ENCODE measurements around the gene BRF1. TPM values are rescaled to one million over a fixed set of nuclear protein-coding genes. Genes with fewer than 3 reads are reported as not detected.

Gene BRF1
- total and polyA plus RNA-seq, 2 donors, result 14.7 to 29.8 TPM

GRCh38 chr14:105324080-105324778, 23.4 kb upstream of the BRF1 start:
- no peaks in the 10 kb centered on the region for H3K27me3 ChIP-seq (ENCODE audit: control insufficient read depth in 2 of 2, insufficient read depth in 1 of 2, low read length in 1 of 2)
- WGBS, result 98% methylated on average over 30 of the region's 30 CpGs
- no peaks in the 10 kb centered on the region for H3K4me1 ChIP-seq (ENCODE audit: control insufficient read depth in 2 of 2, insufficient read depth in 2 of 2, low read length in 2 of 2)
- H3K9me3 ChIP-seq (ENCODE audit: control insufficient read depth in 2 of 2, insufficient read depth in 1 of 2, low read length in 1 of 2), result no peaks in the 10 kb centered on the region
- peaks cover 0 to 3% of the 10 kb centered on the region in 2 donors for H3K36me3 ChIP-seq (ENCODE audit: control insufficient read depth in 2 of 2, insufficient read depth in 2 of 2, low read length in 1 of 2)
- no peak for DNase-seq (ENCODE audit: low read depth in 6 of 9, low spot score in 9 of 9)
- H3K27ac ChIP-seq (ENCODE audit: low read depth in 1 of 2, low read length in 1 of 2), result no peak overlapping the region
- no peak overlapping the region for H3K4me3 ChIP-seq (ENCODE audit: low read length in 2 of 2)

GRCh38 chr14:105323663-105324062, 22.9 kb upstream of the BRF1 start:
- no peaks in the 10 kb centered on the region for H3K4me1 ChIP-seq (ENCODE audit: control insufficient read depth in 2 of 2, insufficient read depth in 2 of 2, low read length in 2 of 2)
- no peak overlapping the region for H3K27ac ChIP-seq (ENCODE audit: low read depth in 1 of 2, low read length in 1 of 2)

GRCh38 chr14:105322791-105323556, 22.2 kb upstream of the BRF1 start:
- H3K4me3 ChIP-seq (ENCODE audit: low read length in 2 of 2), result no peak overlapping the region
- H3K27ac ChIP-seq (ENCODE audit: low read depth in 1 of 2, low read length in 1 of 2), result no peak overlapping the region
- DNase-seq (ENCODE audit: low read depth in 6 of 9, low spot score in 9 of 9), result no peak
- H3K36me3 ChIP-seq (ENCODE audit: control insufficient read depth in 2 of 2, insufficient read depth in 2 of 2, low read length in 1 of 2), result peaks cover 0 to 3% of the 10 kb centered on the region in 2 donors
- no peaks in the 10 kb centered on the region for H3K4me1 ChIP-seq (ENCODE audit: control insufficient read depth in 2 of 2, insufficient read depth in 2 of 2, low read length in 2 of 2)
- H3K9me3 ChIP-seq (ENCODE audit: control insufficient read depth in 2 of 2, insufficient read depth in 1 of 2, low read length in 1 of 2), result no peaks in the 10 kb centered on the region
- no peaks in the 10 kb centered on the region for H3K27me3 ChIP-seq (ENCODE audit: control insufficient read depth in 2 of 2, insufficient read depth in 1 of 2, low read length in 1 of 2)
- 97% methylated on average over 27 of the region's 27 CpGs for WGBS

More at GRCh38 chr14:105323663-105324062, 22.9 kb upstream of the BRF1 start:
- no peaks in the 10 kb centered on the region for H3K27me3 ChIP-seq (ENCODE audit: control insufficient read depth in 2 of 2, insufficient read depth in 1 of 2, low read length in 1 of 2)
- 98% methylated on average over 13 of the region's 13 CpGs for WGBS
- H3K4me3 ChIP-seq (ENCODE audit: low read length in 2 of 2), result no peak overlapping the region
- H3K36me3 ChIP-seq (ENCODE audit: control insufficient read depth in 2 of 2, insufficient read depth in 2 of 2, low read length in 1 of 2), result peaks cover 0 to 3% of the 10 kb centered on the region in 2 donors
- DNase-seq (ENCODE audit: low read depth in 6 of 9, low spot score in 9 of 9), result no peak
- no peaks in the 10 kb centered on the region for H3K9me3 ChIP-seq (ENCODE audit: control insufficient read depth in 2 of 2, insufficient read depth in 1 of 2, low read length in 1 of 2)

- Histone ChIP-seq H3K9me3 (ENCODE audit: control insufficient read depth in 2 of 2, insufficient read depth in 1 of 2, low read length in 1 of 2) (no peaks in the 10 kb centered on the region), H3K4me1 (ENCODE audit: control insufficient read depth in 2 of 2, insufficient read depth in 2 of 2, low read length in 2 of 2) (peaks cover 7 to 31% of the 10 kb centered on the region in 2 donors), H3K4me3 (ENCODE audit: low read length in 2 of 2) (no peak overlapping the region), H3K36me3 (ENCODE audit: control insufficient read depth in 2 of 2, insufficient read depth in 2 of 2, low read length in 1 of 2) (no peaks in the 10 kb centered on the region), H3K27me3 (ENCODE audit: control insufficient read depth in 2 of 2, insufficient read depth in 1 of 2, low read length in 1 of 2) (peaks cover 6 to 20% of the 10 kb centered on the region in 2 donors), H3K27ac (ENCODE audit: low read depth in 1 of 2, low read length in 1 of 2) (no peak overlapping the region)
- no peak for DNase-seq (ENCODE audit: low read depth in 6 of 9, low spot score in 9 of 9)
- 88% methylated on average over 11 of the region's 11 CpGs for WGBS
These were observed 16.7 kb upstream of the BRF1 start for GRCh38 chr14:105317546-105317945.

- Histone ChIP-seq H3K4me3 (ENCODE audit: low read length in 2 of 2) (no peak overlapping the region), H3K27ac (ENCODE audit: low read depth in 1 of 2, low read length in 1 of 2) (no peak overlapping the region), H3K27me3 (ENCODE audit: control insufficient read depth in 2 of 2, insufficient read depth in 1 of 2, low read length in 1 of 2) (peaks cover 6 to 20% of the 10 kb centered on the region in 2 donors), H3K9me3 (ENCODE audit: control insufficient read depth in 2 of 2, insufficient read depth in 1 of 2, low read length in 1 of 2) (no peaks in the 10 kb centered on the region), H3K4me1 (ENCODE audit: control insufficient read depth in 2 of 2, insufficient read depth in 2 of 2, low read length in 2 of 2) (peaks cover 7 to 31% of the 10 kb centered on the region in 2 donors), H3K36me3 (ENCODE audit: control insufficient read depth in 2 of 2, insufficient read depth in 2 of 2, low read length in 1 of 2) (no peaks in the 10 kb centered on the region)
- no peak for DNase-seq (ENCODE audit: low read depth in 6 of 9, low spot score in 9 of 9)
- 81% methylated on average over 18 of the region's 18 CpGs for WGBS
These were observed 16.2 kb upstream of the BRF1 start for GRCh38 chr14:105316968-105317510.

GRCh38 chr14:105316577-105316941, 15.8 kb upstream of the BRF1 start:
- no peak overlapping the region for H3K4me3 ChIP-seq (ENCODE audit: low read length in 2 of 2)
- H3K36me3 ChIP-seq (ENCODE audit: control insufficient read depth in 2 of 2, insufficient read depth in 2 of 2, low read length in 1 of 2), result no peaks in the 10 kb centered on the region
- H3K4me1 ChIP-seq (ENCODE audit: control insufficient read depth in 2 of 2, insufficient read depth in 2 of 2, low read length in 2 of 2), result peaks cover 7 to 31% of the 10 kb centered on the region in 2 donors
- DNase-seq (ENCODE audit: low read depth in 6 of 9, low spot score in 9 of 9), result no peak
- no peak overlapping the region for H3K27ac ChIP-seq (ENCODE audit: low read depth in 1 of 2, low read length in 1 of 2)
- H3K9me3 ChIP-seq (ENCODE audit: control insufficient read depth in 2 of 2, insufficient read depth in 1 of 2, low read length in 1 of 2), result no peaks in the 10 kb centered on the region
- WGBS, result 94% methylated on average over 10 of the region's 10 CpGs
- H3K27me3 ChIP-seq (ENCODE audit: control insufficient read depth in 2 of 2, insufficient read depth in 1 of 2, low read length in 1 of 2), result peaks cover 6 to 20% of the 10 kb centered on the region in 2 donors

- peak overlapping the region in 1 of 2 donors; percentile 67 for H3K27ac ChIP-seq (ENCODE audit: low read depth in 1 of 2, low read length in 1 of 2)
- H3K4me1 ChIP-seq (ENCODE audit: control insufficient read depth in 2 of 2, insufficient read depth in 2 of 2, low read length in 2 of 2), result peaks cover 7 to 31% of the 10 kb centered on the region in 2 donors
- no peak for DNase-seq (ENCODE audit: low read depth in 6 of 9, low spot score in 9 of 9)
- no peaks in the 10 kb centered on the region for H3K9me3 ChIP-seq (ENCODE audit: control insufficient read depth in 2 of 2, insufficient read depth in 1 of 2, low read length in 1 of 2)
- peak overlapping the region; percentile 46 to 91 for H3K4me3 ChIP-seq (ENCODE audit: low read length in 2 of 2)
- WGBS, result 74% methylated on average over 15 of the region's 15 CpGs
- H3K27me3 ChIP-seq (ENCODE audit: control insufficient read depth in 2 of 2, insufficient read depth in 1 of 2, low read length in 1 of 2), result peaks cover 6 to 20% of the 10 kb centered on the region in 2 donors
- H3K36me3 ChIP-seq (ENCODE audit: control insufficient read depth in 2 of 2, insufficient read depth in 2 of 2, low read length in 1 of 2), result no peaks in the 10 kb centered on the region
These were observed 15.3 kb upstream of the BRF1 start for GRCh38 chr14:105315941-105316576.

GRCh38 chr14:105315211-105315721, 14.5 kb upstream of the BRF1 start:
- no peaks in the 10 kb centered on the region for H3K9me3 ChIP-seq (ENCODE audit: control insufficient read depth in 2 of 2, insufficient read depth in 1 of 2, low read length in 1 of 2)
- H3K27me3 ChIP-seq (ENCODE audit: control insufficient read depth in 2 of 2, insufficient read depth in 1 of 2, low read length in 1 of 2), result peaks cover 6 to 20% of the 10 kb centered on the region in 2 donors
- H3K4me1 ChIP-seq (ENCODE audit: control insufficient read depth in 2 of 2, insufficient read depth in 2 of 2, low read length in 2 of 2), result peaks cover 7 to 31% of the 10 kb centered on the region in 2 donors
- no peak overlapping the region for H3K27ac ChIP-seq (ENCODE audit: low read depth in 1 of 2, low read length in 1 of 2)
- DNase-seq (ENCODE audit: low read depth in 6 of 9, low spot score in 9 of 9), result peak in 4 of 9 donors; percentile 26 to 64 (median 36)
- H3K36me3 ChIP-seq (ENCODE audit: control insufficient read depth in 2 of 2, insufficient read depth in 2 of 2, low read length in 1 of 2), result no peaks in the 10 kb centered on the region
- WGBS, result 2% methylated on average over 54 of the region's 54 CpGs
- H3K4me3 ChIP-seq (ENCODE audit: low read length in 2 of 2), result peak overlapping the region; percentile 46 to 91

All from thymus (tissue), 11 donors.